Measurements from ENCODE around the gene SCT. TPM values are rescaled to one million over a fixed set of nuclear protein-coding genes. Genes with fewer than 3 reads are reported as not detected.

The SCT gene
- total and polyA plus RNA-seq, 2 donors (not counting 3 experiments of a cell fraction or from before 2014, with no cell fraction given) = not detected

GRCh38 chr11:603154-603553 is 23.8 kb downstream of the SCT start:
- no peak for TF ChIP-seq POLR2A (IDR thresholded peaks at IDR 0.05; ENCODE audit: low read depth, low read length)
- no peak for TF ChIP-seq POLR2AphosphoS5 (IDR thresholded peaks at IDR 0.05; ENCODE audit: insufficient read depth, low read depth, low read length)
- no peak for TF ChIP-seq EZH2 (IDR thresholded peaks at IDR 0.05; ENCODE audit: borderline replicate concordance, low read depth, low read length, severe bottlenecking)
- TF ChIP-seq MAX (IDR thresholded peaks at IDR 0.05; ENCODE audit: insufficient read depth, insufficient read length) = no peak
- TF ChIP-seq GATA2 (IDR thresholded peaks at IDR 0.05; ENCODE audit: insufficient read depth, insufficient read length, low read depth, low read length) = no peak
- TF ChIP-seq, protein P1, sequence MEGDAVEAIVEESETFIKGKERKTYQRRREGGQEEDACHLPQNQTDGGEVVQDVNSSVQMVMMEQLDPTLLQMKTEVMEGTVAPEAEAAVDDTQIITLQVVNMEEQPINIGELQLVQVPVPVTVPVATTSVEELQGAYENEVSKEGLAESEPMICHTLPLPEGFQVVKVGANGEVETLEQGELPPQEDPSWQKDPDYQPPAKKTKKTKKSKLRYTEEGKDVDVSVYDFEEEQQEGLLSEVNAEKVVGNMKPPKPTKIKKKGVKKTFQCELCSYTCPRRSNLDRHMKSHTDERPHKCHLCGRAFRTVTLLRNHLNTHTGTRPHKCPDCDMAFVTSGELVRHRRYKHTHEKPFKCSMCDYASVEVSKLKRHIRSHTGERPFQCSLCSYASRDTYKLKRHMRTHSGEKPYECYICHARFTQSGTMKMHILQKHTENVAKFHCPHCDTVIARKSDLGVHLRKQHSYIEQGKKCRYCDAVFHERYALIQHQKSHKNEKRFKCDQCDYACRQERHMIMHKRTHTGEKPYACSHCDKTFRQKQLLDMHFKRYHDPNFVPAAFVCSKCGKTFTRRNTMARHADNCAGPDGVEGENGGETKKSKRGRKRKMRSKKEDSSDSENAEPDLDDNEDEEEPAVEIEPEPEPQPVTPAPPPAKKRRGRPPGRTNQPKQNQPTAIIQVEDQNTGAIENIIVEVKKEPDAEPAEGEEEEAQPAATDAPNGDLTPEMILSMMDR (IDR thresholded peaks at IDR 0.05; ENCODE audit: extremely low read depth in 1 of 2, insufficient read depth in 1 of 2, low read depth in 1 of 2, low read length in 2 of 2) = no peak
- no peak for TF ChIP-seq JUN (IDR thresholded peaks at IDR 0.05; ENCODE audit: borderline replicate concordance, insufficient read depth, insufficient read length, low read depth)
- no peak for DNase-seq (ENCODE audit: low read depth, low spot score)
- H3K27ac ChIP-seq (ENCODE audit: insufficient read depth, low read depth, low read length) = no peak overlapping the region
- H3K9me3 ChIP-seq (replicated peaks; ENCODE audit: control insufficient read depth, insufficient read depth, low read length) = no peaks in the 10 kb centered on the region
- BruUV-seq (replicated peaks) = no TSS peak
- intact Hi-C loops (cut with micrococcal nuclease) (no loop called here), dilution Hi-C loops (cut with MboI; ENCODE audit: extremely low pct_ligation_motif_present, low sequenced_read_pairs) (no loop called here)
- H3K27me3 ChIP-seq (ENCODE audit: control insufficient read depth in 2 of 2, insufficient read depth in 2 of 2, low read length in 2 of 2) = no peaks in the 10 kb centered on the region
- no peak overlapping the region for H3K4me3 ChIP-seq (replicated peaks in 1 of 3; ENCODE audit: insufficient read depth in 1 of 3, low read depth in 1 of 3, low read length in 3 of 3)
- H3K4me1 ChIP-seq (ENCODE audit: control insufficient read depth, extremely low read depth, insufficient read depth, low read length) = no peaks in the 10 kb centered on the region
- H4K20me1 ChIP-seq (replicated peaks; ENCODE audit: control insufficient read depth, extremely low read depth, insufficient read depth, low read length) = no peaks in the 10 kb centered on the region
- ChIA-PET POLR2A (no interaction called here), CTCF (no interaction called here)
- no peak overlapping the region for H2AFZ ChIP-seq (ENCODE audit: low read depth, low read length)
- no peak overlapping the region for H3K9ac ChIP-seq (replicated peaks; ENCODE audit: extremely low read depth, insufficient read depth, low read length)
- H3K9me1 ChIP-seq (replicated peaks; ENCODE audit: control insufficient read depth, extremely low read depth, insufficient read depth, low read length) = no peaks in the 10 kb centered on the region
- no peak for FAIRE-seq
- no peaks in the 10 kb centered on the region for H3K79me2 ChIP-seq (ENCODE audit: control insufficient read depth, insufficient read depth, low read length)
- H3K36me3 ChIP-seq (ENCODE audit: control insufficient read depth in 2 of 2, extremely low read depth in 1 of 2, insufficient read depth in 2 of 2, low read length in 2 of 2) = peaks cover 21 to 68% of the 10 kb centered on the region in 2 experiments
- no peak overlapping the region for H3K4me2 ChIP-seq (ENCODE audit: insufficient read depth, low read length)

Measured in endothelial cell of umbilical vein (primary cell).